ENCODE measurements around the gene GABRG3. TPM values are rescaled to one million over a fixed set of nuclear protein-coding genes. Genes with fewer than 3 reads are reported as not detected.

GABRG3 gene
- total RNA-seq, 1 donor from 2014 or later, result not detected

DNA sequence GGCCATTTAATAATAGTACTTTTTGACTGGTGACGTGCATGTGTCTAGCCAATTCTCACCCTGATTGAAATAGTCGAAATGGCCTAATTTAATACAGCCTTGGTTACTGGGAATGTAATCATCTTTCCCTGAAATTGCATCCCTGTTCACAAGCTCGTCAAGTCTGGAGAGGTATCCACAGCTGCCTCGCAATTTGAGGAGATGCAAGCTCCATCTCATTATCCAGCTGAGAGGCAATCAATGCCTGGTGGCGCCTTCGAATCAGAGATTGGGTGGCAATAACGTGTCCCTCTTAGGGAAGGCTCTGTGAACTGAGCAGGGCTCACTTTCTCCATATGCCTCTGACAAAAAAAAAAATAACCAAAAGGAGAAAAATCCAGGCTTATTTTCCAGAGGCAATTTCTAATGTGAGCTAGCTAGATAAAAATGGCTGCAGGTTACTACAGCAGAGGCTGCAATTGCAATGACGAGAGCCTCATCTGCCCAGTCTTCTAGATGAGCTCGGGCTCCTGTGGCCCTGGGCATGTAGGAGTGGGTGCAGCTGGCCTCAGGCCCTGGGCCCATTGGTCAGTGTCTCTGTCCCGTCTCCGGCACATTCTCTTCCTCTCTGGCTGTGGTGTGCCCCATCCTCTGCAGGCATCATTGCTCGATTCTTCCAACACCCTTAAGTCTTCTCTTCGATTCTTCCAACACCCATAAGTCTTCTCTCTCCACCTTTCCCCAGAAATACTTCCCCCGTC, 487.5 kb downstream of the GABRG3 start:
- H3K36me3 ChIP-seq, result no peaks in the 10 kb centered on the region

DNA sequence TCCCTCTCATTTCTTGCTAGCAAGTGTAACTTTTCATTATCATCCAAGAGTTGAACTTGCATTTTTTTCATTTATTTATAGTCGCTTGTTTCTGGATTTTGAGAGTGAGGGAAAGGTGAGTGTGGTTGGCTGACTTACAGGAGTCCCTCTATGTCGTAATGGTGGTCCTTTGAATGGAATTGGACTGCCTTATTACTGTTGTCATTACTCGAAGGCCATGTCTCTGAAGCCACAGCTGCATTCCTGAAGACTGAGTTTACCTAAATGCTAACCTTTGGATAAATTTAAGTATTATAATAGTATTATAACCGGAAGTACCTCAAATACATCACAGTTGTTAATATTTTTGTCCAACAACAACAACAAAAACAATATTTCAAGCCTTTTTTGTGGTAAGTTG, 488.9 kb downstream of the GABRG3 start:
- Histone ChIP-seq H3K4me1 (no peaks in the 10 kb centered on the region), H3K4me3 (no peak overlapping the region), H3K9me3 (no peaks in the 10 kb centered on the region), H3K36me3 (no peaks in the 10 kb centered on the region), H3K27ac (no peak overlapping the region), H3K27me3 (no peaks in the 10 kb centered on the region)
- TF ChIP-seq POLR2A (IDR thresholded peaks at IDR 0.05) (no peak), CTCF (IDR thresholded peaks at IDR 0.05) (no peak), POLR2AphosphoS5 (IDR thresholded peaks at IDR 0.05; ENCODE audit: insufficient read depth in 1 of 2, low read depth in 1 of 2) (no peak)
- DNase-seq (ENCODE audit: extremely low spot score in 2 of 2), result no peak
- intact Hi-C loops (cut with DNase I), result loop anchor here (10.0 kb wide), 1 partner anchor 125 kb away; no protein-coding TSS in a partner anchor

More for the DNA sequence above, 487.5 kb downstream of the GABRG3 start:
- intact Hi-C loops (cut with DNase I), result no loop called here
- Histone ChIP-seq H3K9me3 (no peaks in the 10 kb centered on the region), H3K27ac (no peak overlapping the region), H3K27me3 (no peaks in the 10 kb centered on the region), H3K4me1 (no peaks in the 10 kb centered on the region), H3K4me3 (no peak overlapping the region)
- TF ChIP-seq POLR2A (IDR thresholded peaks at IDR 0.05) (no peak), CTCF (IDR thresholded peaks at IDR 0.05) (no peak), POLR2AphosphoS5 (IDR thresholded peaks at IDR 0.05; ENCODE audit: insufficient read depth in 1 of 2, low read depth in 1 of 2) (no peak)
- DNase-seq (ENCODE audit: extremely low spot score in 2 of 2), result no peak

GRCh38 chr15:27461181-27461580, 490.2 kb downstream of the GABRG3 start:
- Histone ChIP-seq H3K4me1 (no peaks in the 10 kb centered on the region), H3K27ac (no peak overlapping the region), H3K36me3 (no peaks in the 10 kb centered on the region), H3K4me3 (no peak overlapping the region), H3K27me3 (no peaks in the 10 kb centered on the region), H3K9me3 (no peaks in the 10 kb centered on the region)
- TF ChIP-seq POLR2AphosphoS5 (IDR thresholded peaks at IDR 0.05; ENCODE audit: insufficient read depth in 1 of 2, low read depth in 1 of 2), result no peak
- no peak for TF ChIP-seq POLR2A (IDR thresholded peaks at IDR 0.05)
- TF ChIP-seq CTCF (IDR thresholded peaks at IDR 0.05), result no peak
- DNase-seq (ENCODE audit: extremely low spot score in 2 of 2), result no peak
- intact Hi-C loops (cut with DNase I), result loop anchor here (10.0 kb wide), 1 partner anchor 124 kb away; no protein-coding TSS in a partner anchor

- no peak overlapping the region for H3K4me3 ChIP-seq
- no peak for DNase-seq (ENCODE audit: extremely low spot score in 2 of 2)
- H3K27me3 ChIP-seq, result no peaks in the 10 kb centered on the region
- intact Hi-C loops (cut with DNase I), result loop anchor here (10.0 kb wide), 1 partner anchor 121 kb away; no protein-coding TSS in a partner anchor
- H3K36me3 ChIP-seq, result no peaks in the 10 kb centered on the region
- H3K9me3 ChIP-seq, result no peaks in the 10 kb centered on the region
- TF ChIP-seq CTCF (IDR thresholded peaks at IDR 0.05) (no peak), POLR2A (IDR thresholded peaks at IDR 0.05) (no peak), POLR2AphosphoS5 (IDR thresholded peaks at IDR 0.05; ENCODE audit: insufficient read depth in 1 of 2, low read depth in 1 of 2) (no peak)
- H3K27ac ChIP-seq, result no peak overlapping the region
- no peaks in the 10 kb centered on the region for H3K4me1 ChIP-seq
These were observed 492.6 kb downstream of the GABRG3 start for GRCh38 chr15:27463525-27464088.

All from vagina (tissue), 2 donors.